ENCODE measurements around the gene TCF4.

Gene TCF4

DNA sequence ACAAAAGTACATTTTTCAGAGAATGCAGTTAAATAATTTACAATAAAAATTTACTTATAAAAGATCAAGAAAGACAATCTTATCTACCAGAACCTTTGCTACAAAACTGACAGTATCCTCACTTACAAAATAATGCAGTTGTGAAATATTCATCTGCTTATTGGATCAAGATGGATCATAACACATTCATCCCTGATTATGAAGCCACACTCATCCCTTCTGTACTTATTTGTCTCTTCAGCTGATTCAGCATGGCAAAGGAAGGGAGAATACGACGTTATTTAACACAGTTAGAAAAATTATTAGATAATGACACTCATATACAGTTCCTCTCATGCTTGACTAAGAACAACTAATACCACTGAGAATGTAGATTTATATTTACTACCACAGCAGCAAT, 46.4 kb downstream of the TCF4 start:
- DNase-seq = no peak

DNA sequence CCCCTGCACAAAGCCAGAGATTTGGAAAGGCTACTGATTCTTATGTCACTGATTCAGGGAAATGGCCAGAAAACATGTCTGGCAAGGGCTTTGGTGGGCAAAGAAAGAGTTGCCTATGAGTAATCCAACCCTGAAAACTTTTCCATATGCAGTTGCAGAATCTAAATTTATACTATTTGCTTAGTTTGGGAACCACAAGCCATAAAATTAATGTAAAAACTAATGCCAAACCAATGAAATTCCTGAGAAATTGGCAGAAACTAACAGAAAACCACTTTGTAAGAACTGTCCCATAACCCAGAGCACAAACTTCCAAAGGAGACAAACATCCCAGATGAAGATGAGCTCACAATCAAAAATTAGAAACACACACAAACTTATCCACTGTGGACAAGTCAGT, 48.8 kb downstream of the TCF4 start:
- no peak for DNase-seq

- no peak for DNase-seq
Observed at GRCh38 chr18:55534996-55535395, 53.0 kb downstream of the TCF4 start.

DNA sequence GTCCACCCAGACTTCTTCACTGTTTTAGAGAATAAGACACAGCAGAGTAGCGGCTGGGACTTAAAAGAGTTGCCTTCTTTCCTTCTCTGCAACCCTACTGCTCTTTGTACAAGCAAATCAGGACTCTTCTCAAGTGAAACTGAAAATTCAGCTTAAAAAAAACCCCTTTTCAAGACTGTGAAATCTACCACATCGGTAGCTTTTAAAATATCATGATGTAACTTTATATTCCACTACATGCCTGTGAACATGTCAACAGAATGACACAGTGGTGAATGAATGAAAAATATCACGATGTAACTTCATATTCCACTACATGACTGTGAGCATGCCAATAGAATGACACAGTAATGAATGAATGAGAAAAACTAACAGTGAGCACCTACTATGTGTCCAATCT, 53.4 kb downstream of the TCF4 start:
- DNase-seq = no peak

DNA sequence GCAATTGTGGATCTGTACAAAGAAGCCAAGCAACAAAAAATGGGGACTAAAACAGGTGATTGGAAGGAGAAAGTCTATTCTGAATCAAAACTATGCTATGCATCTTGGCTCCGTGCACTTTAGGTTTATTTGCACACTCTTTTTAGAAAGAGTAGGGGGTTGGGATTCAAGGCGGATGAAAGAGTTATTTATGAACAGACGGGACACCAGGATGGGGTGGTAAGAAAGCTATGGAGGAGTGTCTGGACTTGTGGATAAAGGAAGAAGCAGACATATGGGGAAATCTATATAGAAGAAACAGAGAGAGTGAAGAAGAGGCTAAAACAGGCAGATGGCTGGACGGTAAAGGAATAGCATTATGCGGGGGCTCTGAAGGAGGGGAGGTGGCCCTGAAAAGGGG, 57.8 kb downstream of the TCF4 start:
- DNase-seq = no peak

- DNase-seq = no peak
Observed at GRCh38 chr18:55529581-55529980, 58.4 kb downstream of the TCF4 start.

DNA sequence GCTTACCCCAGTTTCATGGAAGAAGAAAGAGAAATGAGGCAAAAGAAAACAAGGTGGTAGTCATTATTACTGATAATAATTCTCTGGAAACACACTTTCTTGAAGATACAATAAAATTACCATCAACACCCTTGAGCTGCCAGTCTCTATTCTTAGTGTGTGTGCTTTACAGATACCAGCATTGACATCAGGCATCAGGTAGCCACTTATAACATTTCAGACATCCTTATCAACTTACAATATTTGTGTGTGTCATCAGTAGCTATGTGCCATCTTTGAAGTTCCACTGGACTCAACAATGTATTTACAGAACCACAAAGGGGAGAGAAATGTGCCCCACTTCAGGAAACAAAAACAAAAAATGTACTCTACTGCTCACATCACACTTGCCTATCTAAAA, 62.1 kb downstream of the TCF4 start:
- DNase-seq = no peak

DNA sequence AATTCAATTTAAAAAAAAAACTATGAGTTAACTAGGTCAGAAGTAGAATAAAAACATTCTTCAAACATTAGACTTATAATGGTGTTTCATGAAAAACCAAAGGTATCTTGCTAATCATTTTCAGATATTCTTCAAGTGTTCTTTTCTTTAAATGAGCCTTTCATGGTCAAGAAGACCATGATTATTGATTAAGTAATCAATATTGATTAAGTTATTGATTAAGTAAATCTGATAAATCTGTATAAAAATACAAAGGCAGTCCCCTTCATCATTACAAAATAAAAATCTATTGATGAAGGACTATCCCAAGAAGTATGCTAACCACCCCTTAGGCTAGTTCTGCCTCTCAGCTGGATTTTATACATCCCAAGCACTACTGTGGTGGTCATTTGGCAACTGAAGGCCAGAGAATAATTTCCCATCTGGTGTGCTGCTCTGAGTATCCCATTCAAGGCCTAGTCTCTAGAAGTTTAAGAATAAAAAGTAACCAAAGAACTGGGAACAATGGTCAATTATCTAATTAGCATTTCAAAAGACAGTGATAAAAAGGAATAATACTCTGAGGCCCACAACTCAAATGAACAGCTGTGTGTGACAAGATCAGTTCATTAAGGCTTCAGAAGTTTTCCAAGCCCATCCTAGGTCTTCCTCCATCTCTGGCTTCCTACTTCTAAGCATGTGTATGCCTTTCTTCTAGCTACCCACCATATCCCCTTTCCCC, 63.5 kb downstream of the TCF4 start:
- no peak for DNase-seq

GRCh38 chr18:55523001-55523400, 65.0 kb downstream of the TCF4 start:
- DNase-seq = no peak

GRCh38 chr18:55522011-55522410, 66.0 kb downstream of the TCF4 start:
- DNase-seq = no peak

DNA sequence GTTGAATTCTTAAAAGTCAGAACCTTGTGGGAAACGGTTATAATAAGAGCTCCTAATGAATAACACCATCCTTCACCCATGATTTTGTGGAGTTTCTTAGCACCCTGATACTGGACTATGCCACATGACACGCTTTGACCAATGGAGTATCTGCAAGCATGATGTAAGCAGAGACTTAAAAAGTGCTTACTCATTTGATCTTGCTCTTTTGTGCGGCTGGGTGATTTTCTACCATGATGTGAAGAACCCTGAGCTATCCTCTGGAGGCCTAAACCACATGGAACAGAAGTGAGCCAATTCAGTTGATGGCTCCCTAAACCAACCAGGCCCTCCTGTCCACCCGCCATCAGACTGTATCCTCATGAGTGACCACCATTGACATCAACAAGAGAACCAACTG, 70.9 kb downstream of the TCF4 start:
- no peak for DNase-seq

DNA sequence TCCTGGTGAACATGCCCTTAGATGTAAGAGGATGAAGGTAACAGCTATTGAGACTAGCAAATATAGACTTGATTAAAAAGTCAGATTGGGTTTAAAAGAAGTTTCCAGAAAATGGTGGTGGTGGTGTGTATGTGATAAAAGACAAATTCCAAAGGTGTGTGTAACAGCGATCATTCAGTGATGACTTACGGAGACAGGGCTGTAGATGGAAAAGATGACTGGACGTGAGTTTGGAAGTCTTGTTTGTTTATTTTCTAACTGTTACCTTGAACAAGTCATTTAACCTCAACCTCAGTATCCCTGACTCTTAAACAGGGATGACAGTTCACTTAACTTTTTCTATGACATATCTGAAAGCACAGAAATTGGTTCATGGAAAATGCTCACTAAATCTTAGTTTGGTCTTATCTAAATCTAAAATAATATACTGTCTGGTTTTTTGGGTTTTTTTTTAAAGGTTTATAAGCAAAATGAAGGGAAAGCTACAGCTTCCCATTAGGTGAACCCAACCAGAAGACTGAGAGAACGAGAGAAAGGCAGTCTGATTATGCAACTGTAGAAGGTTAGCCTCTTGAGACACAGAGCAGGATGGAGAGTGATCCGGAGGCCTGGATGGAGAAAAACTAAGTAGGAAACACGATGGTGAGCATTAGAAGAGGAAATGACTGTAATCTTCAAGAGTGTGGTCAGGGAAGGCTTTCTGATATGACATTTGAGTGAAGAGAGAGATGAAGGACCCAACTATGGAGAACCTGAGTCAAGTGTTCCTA, 71.9 kb downstream of the TCF4 start:
- DNase-seq = no peak

GRCh38 chr18:55515214-55515613, 72.8 kb downstream of the TCF4 start:
- DNase-seq = no peak

DNA sequence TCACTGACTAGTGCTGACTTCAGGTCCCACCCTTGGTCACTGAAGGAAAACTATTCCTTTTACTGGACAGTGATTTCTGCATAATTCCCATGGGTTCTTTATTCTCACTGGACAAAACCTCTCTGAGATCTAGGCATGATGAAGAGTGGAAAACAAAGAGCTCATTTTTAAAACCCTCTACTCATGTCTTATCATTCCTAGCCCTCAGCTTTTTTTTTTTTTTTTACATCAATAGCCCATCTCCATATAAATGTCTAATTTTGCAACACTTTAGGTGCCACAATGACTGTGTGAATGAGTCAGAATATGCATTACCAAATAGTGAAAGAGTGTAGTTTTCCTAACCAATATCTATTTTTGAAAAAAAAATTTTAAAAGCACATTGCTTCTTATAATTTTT, 74.8 kb downstream of the TCF4 start:
- no peak for DNase-seq

- no peak for DNase-seq
Observed at GRCh38 chr18:55511277-55511676, 76.7 kb downstream of the TCF4 start.

DNA sequence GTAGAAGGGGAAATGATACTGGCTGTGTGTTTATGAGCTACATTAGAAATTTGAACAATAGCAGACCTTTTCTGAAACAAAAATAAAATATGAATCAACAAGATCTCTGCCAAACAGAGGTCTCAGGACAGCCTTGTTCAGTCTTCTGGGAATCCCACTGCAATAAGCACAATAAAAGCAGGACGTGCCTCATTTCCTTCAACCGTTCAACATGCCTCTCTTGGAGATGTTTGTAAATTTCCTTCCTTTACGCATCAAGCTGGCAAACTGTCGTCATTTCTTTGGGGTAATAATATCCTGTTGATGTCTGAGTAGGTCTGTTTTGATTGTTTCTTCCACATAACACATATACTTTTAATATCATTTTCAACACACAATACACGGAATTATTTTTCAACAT, 77.2 kb downstream of the TCF4 start:
- no peak for DNase-seq

GRCh38 chr18:55509631-55510324, 78.2 kb downstream of the TCF4 start:
- no peak for DNase-seq

- no peak for DNase-seq
Observed at GRCh38 chr18:55508651-55509050, 79.3 kb downstream of the TCF4 start.

DNA sequence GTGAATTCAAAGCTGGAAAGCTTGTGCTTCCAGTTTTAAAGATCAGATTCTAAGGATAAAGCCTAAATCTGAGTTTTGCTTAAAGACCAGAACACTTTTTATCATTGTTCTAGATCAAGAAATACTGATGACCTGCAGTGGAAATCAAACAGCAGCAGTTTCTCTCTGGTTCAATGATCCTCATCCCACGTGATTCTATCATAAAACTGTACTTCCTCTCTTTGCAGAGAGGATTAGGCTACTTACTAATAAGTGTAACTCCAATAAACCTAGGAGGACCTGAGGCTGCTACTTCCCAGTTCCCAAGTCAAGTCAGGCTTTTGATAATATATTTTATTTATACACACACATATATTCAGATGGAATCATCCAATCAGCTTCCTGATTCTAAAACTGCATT, 81.9 kb downstream of the TCF4 start:
- DNase-seq = no peak

DNA sequence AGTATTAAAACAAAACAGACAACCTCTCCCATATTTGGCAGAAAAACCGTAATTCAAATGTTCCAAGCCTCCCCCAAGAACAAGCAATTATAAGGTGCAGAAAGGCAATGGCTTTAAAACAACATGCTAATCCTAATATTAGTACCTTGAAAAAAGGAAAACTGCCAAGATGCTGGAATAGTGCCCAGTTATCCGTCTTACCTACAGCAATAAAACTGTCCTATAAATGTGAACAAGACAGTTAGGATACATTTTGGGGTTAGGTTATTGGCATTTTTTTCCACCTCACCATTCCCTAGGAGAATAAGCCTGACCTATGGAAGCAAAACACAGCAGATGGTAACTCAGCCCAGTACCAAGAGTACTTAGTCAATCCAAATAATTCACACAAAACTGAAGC, 83.2 kb downstream of the TCF4 start:
- no peak for DNase-seq

GRCh38 chr18:55503167-55503820, 84.7 kb downstream of the TCF4 start:
- DNase-seq = no peak

DNA sequence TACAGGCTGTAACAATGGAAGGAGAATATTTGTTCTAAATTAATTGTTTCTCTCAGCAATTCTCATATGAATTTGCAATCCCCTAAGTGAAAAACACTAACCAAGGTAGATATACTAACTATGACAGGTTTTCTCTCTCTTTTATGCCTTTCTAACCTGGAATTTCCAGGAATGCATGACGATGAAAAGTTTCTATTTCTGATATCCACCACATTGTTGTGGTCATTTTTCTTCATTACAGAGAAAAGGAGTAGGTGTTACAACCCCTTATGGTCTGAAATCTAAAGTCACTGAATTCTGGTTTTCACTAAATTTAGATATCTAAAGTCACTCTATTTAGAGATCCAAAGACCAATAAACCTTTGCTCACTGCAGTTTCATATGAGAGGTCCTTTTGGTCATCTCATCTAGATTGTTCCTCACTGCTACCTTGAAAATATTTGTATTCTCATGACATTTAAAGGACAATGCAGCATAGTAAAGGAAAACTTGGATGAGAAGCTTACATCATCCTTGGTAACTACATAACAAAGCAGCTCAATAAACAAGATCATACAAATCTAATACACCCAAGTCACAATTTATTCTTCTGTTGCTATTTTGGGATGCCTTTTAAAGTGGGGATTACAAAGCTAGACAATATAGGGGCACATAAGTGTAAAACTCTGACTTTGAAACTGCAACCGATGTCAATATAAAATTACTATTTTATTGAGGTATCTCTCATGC, 85.8 kb downstream of the TCF4 start:
- no peak for DNase-seq

- no peak for DNase-seq
Observed at GRCh38 chr18:55501579-55501978, 86.4 kb downstream of the TCF4 start.
